Measurements from ENCODE around the gene PNMT. TPM values are rescaled to one million over a fixed set of nuclear protein-coding genes. Genes with fewer than 3 reads are reported as not detected.

The PNMT gene
- total and polyA plus RNA-seq, 3 donors from 2014 or later, result 2.6 to 2.9 (median 2.7) TPM

GRCh38 chr17:39716073-39716818 is 48.0 kb downstream of the PNMT start:
- Histone ChIP-seq H3K9me3 (no peaks in the 10 kb centered on the region), H3K27ac (no peak overlapping the region), H3K4me1 (no peaks in the 10 kb centered on the region), H3K36me3 (ENCODE audit: low read depth, missing control alignments) (no peaks in the 10 kb centered on the region), H3K27me3 (no peaks in the 10 kb centered on the region), H3K4me3 (no peak overlapping the region)
- no peak for DNase-seq
- TF ChIP-seq POLR2A (IDR thresholded peaks at IDR 0.05) (no peak), CTCF (IDR thresholded peaks at IDR 0.05) (no peak)
- WGBS, 2 donors, result 78 to 93% methylated on average over 4 to 15 of the region's 15 CpGs
- intact Hi-C loops (cut with DNase I; ENCODE audit: low total_unique reads), result no loop called here

GRCh38 chr17:39716879-39717536 is 48.8 kb downstream of the PNMT start:
- Histone ChIP-seq H3K4me1 (no peaks in the 10 kb centered on the region), H3K36me3 (ENCODE audit: low read depth, missing control alignments) (no peaks in the 10 kb centered on the region), H3K9me3 (no peaks in the 10 kb centered on the region), H3K27me3 (no peaks in the 10 kb centered on the region), H3K4me3 (no peak overlapping the region), H3K27ac (no peak overlapping the region)
- 82 to 88% methylated on average over 11 of the region's 11 CpGs for WGBS, 2 donors
- TF ChIP-seq POLR2A (IDR thresholded peaks at IDR 0.05) (no peak), CTCF (IDR thresholded peaks at IDR 0.05) (no peak)
- intact Hi-C loops (cut with DNase I; ENCODE audit: low total_unique reads), result no loop called here
- no peak for DNase-seq

GRCh38 chr17:39717660-39718059 is 49.4 kb downstream of the PNMT start:
- Histone ChIP-seq H3K27me3 (no peaks in the 10 kb centered on the region), H3K36me3 (ENCODE audit: low read depth, missing control alignments) (no peaks in the 10 kb centered on the region), H3K9me3 (no peaks in the 10 kb centered on the region), H3K4me1 (no peaks in the 10 kb centered on the region), H3K27ac (no peak overlapping the region), H3K4me3 (no peak overlapping the region)
- TF ChIP-seq POLR2A (IDR thresholded peaks at IDR 0.05) (no peak), CTCF (IDR thresholded peaks at IDR 0.05) (no peak)
- DNase-seq, result no peak
- 86 to 87% methylated on average over 6 of the region's 6 CpGs for WGBS, 2 donors
- intact Hi-C loops (cut with DNase I; ENCODE audit: low total_unique reads), result no loop called here

GRCh38 chr17:39719563-39720355 is 51.5 kb downstream of the PNMT start:
- Histone ChIP-seq H3K4me3 (no peak overlapping the region), H3K9me3 (no peaks in the 10 kb centered on the region), H3K27me3 (no peaks in the 10 kb centered on the region), H3K4me1 (no peaks in the 10 kb centered on the region), H3K36me3 (ENCODE audit: low read depth, missing control alignments) (no peaks in the 10 kb centered on the region), H3K27ac (no peak overlapping the region)
- intact Hi-C loops (cut with DNase I; ENCODE audit: low total_unique reads), result no loop called here
- WGBS, 2 donors, result 89 to 93% methylated on average over 4 to 7 of the region's 7 CpGs
- no peak for DNase-seq
- TF ChIP-seq CTCF (IDR thresholded peaks at IDR 0.05) (no peak), POLR2A (IDR thresholded peaks at IDR 0.05) (no peak)

Other genes with a start within 250 kb of the PNMT start
- 10 to 100 TPM; 31.1 to 32.3 TPM for gene MED1, start 217.2 kb upstream of the PNMT start, total RNA-seq
- gene MED1, start 217.2 kb upstream of the PNMT start, polyA plus RNA-seq (ENCODE audit: insufficient read depth, low read depth, low replicate concordance), result 32.8 TPM
- gene CDK12, start 207.0 kb upstream of the PNMT start, total RNA-seq, result 100 to 1,000 TPM; 103 to 113 TPM
- gene CDK12, start 207.0 kb upstream of the PNMT start, polyA plus RNA-seq (ENCODE audit: insufficient read depth, low read depth, low replicate concordance), result 60.3 TPM
- under 1 TPM in 1 of 2 donors, not detected in 1; 0.19 TPM for gene NEUROD2, start 60.5 kb upstream of the PNMT start, total RNA-seq
- gene NEUROD2, start 60.5 kb upstream of the PNMT start, polyA plus RNA-seq (ENCODE audit: insufficient read depth, low read depth, low replicate concordance), result not detected
- 10 to 100 TPM; 22.4 to 24.3 TPM for gene PPP1R1B, start 41.5 kb upstream of the PNMT start, total RNA-seq
- 63.1 TPM for gene PPP1R1B, start 41.5 kb upstream of the PNMT start, polyA plus RNA-seq (ENCODE audit: insufficient read depth, low read depth, low replicate concordance)
- gene STARD3, start 31.3 kb upstream of the PNMT start, total RNA-seq, result 100 to 1,000 TPM; 265 to 352 TPM
- 102 TPM for gene STARD3, start 31.3 kb upstream of the PNMT start, polyA plus RNA-seq (ENCODE audit: insufficient read depth, low read depth, low replicate concordance)
- 1 to 10 TPM; 3.0 to 6.0 TPM for gene TCAP, start 3.1 kb upstream of the PNMT start, total RNA-seq
- 49.8 TPM for gene TCAP, start 3.1 kb upstream of the PNMT start, polyA plus RNA-seq (ENCODE audit: insufficient read depth, low read depth, low replicate concordance)
- 10 to 100 TPM; 28.6 to 37.4 TPM for gene PGAP3, start 19.6 kb downstream of the PNMT start, total RNA-seq
- 21.1 TPM for gene PGAP3, start 19.6 kb downstream of the PNMT start, polyA plus RNA-seq (ENCODE audit: insufficient read depth, low read depth, low replicate concordance)
- gene ERBB2, start 31.6 kb downstream of the PNMT start, total RNA-seq, result 10 to 100 TPM; 32.1 to 40.0 TPM
- 32.1 TPM for gene ERBB2, start 31.6 kb downstream of the PNMT start, polyA plus RNA-seq (ENCODE audit: insufficient read depth, low read depth, low replicate concordance)
- gene MIEN1, start 62.1 kb downstream of the PNMT start, total RNA-seq, result 10 to 100 TPM; 47.9 to 53.1 TPM
- 89.1 TPM for gene MIEN1, start 62.1 kb downstream of the PNMT start, polyA plus RNA-seq (ENCODE audit: insufficient read depth, low read depth, low replicate concordance)
- 1 to 10 TPM; 2.1 to 2.9 TPM for gene GRB7, start 69.5 kb downstream of the PNMT start, total RNA-seq
- 3.7 TPM for gene GRB7, start 69.5 kb downstream of the PNMT start, polyA plus RNA-seq (ENCODE audit: insufficient read depth, low read depth, low replicate concordance)
- 1 to 10 TPM; 1.9 to 3.8 TPM for gene IKZF3, start 195.9 kb downstream of the PNMT start, total RNA-seq
- gene IKZF3, start 195.9 kb downstream of the PNMT start, polyA plus RNA-seq (ENCODE audit: insufficient read depth, low read depth, low replicate concordance), result 3.4 TPM
- 10 to 100 TPM; 45.1 to 63.1 TPM for gene ZPBP2, start 199.7 kb downstream of the PNMT start, total RNA-seq
- 224 TPM for gene ZPBP2, start 199.7 kb downstream of the PNMT start, polyA plus RNA-seq (ENCODE audit: insufficient read depth, low read depth, low replicate concordance)

Measured in testis (tissue), 3 donors.